Neuronal stem cell (in vitro differentiated cells): ENCODE data around the gene RAD51B.
A peak's percentile ranks its signal among the peaks of the same experiment; 100 is the strongest.

Experiments used
- DNase-seq: peaks from one replicate; pipeline ENCODE4 v3.0.0-alpha.2; 2013; ENCODE audit warnings: low spot score
- H2AFZ ChIP-seq: one replicate; pipeline ENCODE4 v1.6.1; 2013; ENCODE audit warnings: mild to moderate bottlenecking, low read length, inconsistent platforms
- H2AK5ac ChIP-seq: 2 replicates; pipeline ENCODE4 v1.6.1; 2013; ENCODE audit warnings: low read depth, mild to moderate bottlenecking, inconsistent platforms, low read length, moderate library complexity, mixed read lengths
- H2BK120ac ChIP-seq: 2 replicates; pipeline ENCODE4 v1.6.1; 2013; ENCODE audit warnings: low read depth, mild to moderate bottlenecking, inconsistent platforms, low read length, moderate library complexity, mixed read lengths
- H2BK12ac ChIP-seq: one replicate; pipeline ENCODE4 v1.6.1; 2013; ENCODE audit warnings: low read length, inconsistent platforms
- H2BK15ac ChIP-seq: 2 replicates; pipeline ENCODE4 v1.6.1; 2013; ENCODE audit warnings: mild to moderate bottlenecking, low read length, inconsistent platforms, mixed read lengths
- H2BK5ac ChIP-seq: one replicate; pipeline ENCODE4 v1.6.1; 2013; ENCODE audit warnings: inconsistent platforms, mild to moderate bottlenecking, low read length, moderate library complexity
- H3K14ac ChIP-seq: one replicate; pipeline ENCODE4 v1.6.1; 2013; ENCODE audit warnings: low read length, inconsistent platforms
- H3K18ac ChIP-seq: 2 replicates; pipeline ENCODE4 v1.6.1; 2013; ENCODE audit warnings: low read length, inconsistent platforms
- H3K23ac ChIP-seq: 2 replicates; pipeline ENCODE4 v1.6.1; 2013; ENCODE audit warnings: low read depth, mild to moderate bottlenecking, mixed read lengths, low read length, inconsistent platforms; ENCODE audit not compliant: poor library complexity
- H3K27ac ChIP-seq: replicated peaks from 3 replicates; pipeline ENCODE4 v1.5.1; 2013; ENCODE audit warnings: low read length, inconsistent platforms
- H3K27me3 ChIP-seq, 3 experiments: 2 replicates each; pipeline ENCODE4 v1.6.1; 2013; ENCODE audit warnings: low read length in 3 of 3, mild to moderate bottlenecking in 2 of 3, inconsistent platforms in 1 of 3, low read depth in 1 of 3, mixed read lengths in 1 of 3, moderate library complexity in 1 of 3; ENCODE audit not compliant: control insufficient read depth in 3 of 3, insufficient read depth in 3 of 3
- H3K36me3 ChIP-seq, 2 donors: replicated peaks in 1 of 2; 2 replicates each; pipeline ENCODE4 v1.6.1; 2013; ENCODE audit warnings: low read length in 2 of 2; ENCODE audit not compliant: control insufficient read depth in 2 of 2, insufficient read depth in 2 of 2
- H3K4ac ChIP-seq: 2 replicates; pipeline ENCODE4 v1.6.1; 2013; ENCODE audit warnings: inconsistent platforms, mild to moderate bottlenecking, low read length, moderate library complexity
- H3K4me1 ChIP-seq, 2 donors: 1 replicate in 1 of 2; 2 replicates in 1 of 2; pipeline ENCODE4 v1.6.1; 2013; ENCODE audit warnings: low read length in 2 of 2, low read depth in 1 of 2; ENCODE audit not compliant: control insufficient read depth in 2 of 2, insufficient read depth in 1 of 2
- H3K4me2 ChIP-seq: one replicate; pipeline ENCODE4 v1.6.1; 2013; ENCODE audit warnings: mild to moderate bottlenecking, low read length, inconsistent platforms; ENCODE audit not compliant: insufficient read depth, poor library complexity, severe bottlenecking
- H3K4me3 ChIP-seq, 2 donors: 2 replicates each; pipeline ENCODE4 v1.5.1; 2013; ENCODE audit warnings: low read length in 2 of 2, mild to moderate bottlenecking in 2 of 2, inconsistent platforms in 1 of 2, moderate library complexity in 1 of 2
- H3K79me1 ChIP-seq: one replicate; pipeline ENCODE4 v1.6.1; 2013; ENCODE audit warnings: low read depth, mild to moderate bottlenecking, inconsistent platforms, low read length, moderate library complexity
- H3K9ac ChIP-seq: one replicate; pipeline ENCODE4 v1.6.1; 2013; ENCODE audit warnings: mild to moderate bottlenecking, low read depth, low read length, inconsistent platforms; ENCODE audit not compliant: poor library complexity
- H3K9me3 ChIP-seq, 2 donors: replicated peaks in 1 of 2; 2 replicates each; pipeline versions ENCODE3 to v1.6.1; 2013; ENCODE audit warnings: low read length in 2 of 2, mild to moderate bottlenecking in 2 of 2, inconsistent platforms in 1 of 2, low read depth in 1 of 2, mixed read lengths in 1 of 2, moderate library complexity in 1 of 2; ENCODE audit not compliant: control insufficient read depth in 2 of 2, insufficient read depth in 1 of 2
- H4K8ac ChIP-seq: one replicate; pipeline ENCODE4 v1.6.1; 2013; ENCODE audit warnings: low read depth, mild to moderate bottlenecking, inconsistent platforms, low read length, moderate library complexity
- H4K91ac ChIP-seq: one replicate; pipeline ENCODE4 v1.6.1; 2013; ENCODE audit warnings: low read length, low read depth, mild to moderate bottlenecking, inconsistent platforms; ENCODE audit not compliant: poor library complexity
- WGBS, 2 donors: extraction: QIAGEN DNeasy Blood & Tissue Kit; methylation state at CpG; one replicate each; pipeline ENCODE4 v1.1.7; 2013; ENCODE audit warnings: missing lambda C conversion rate in 2 of 2, mixed read lengths in 1 of 2; ENCODE audit not compliant: insufficient read length in 2 of 2, insufficient replicate concordance in 1 of 2; ENCODE audit errors: extremely low coverage in 2 of 2; 5-methylcytosine and 5-hydroxymethylcytosine counted together

RAD51B gene

GRCh38 chr14:68135028-68135427 lies 315.4 kb downstream of the RAD51B start:
- no peak overlapping the region for H2AK5ac ChIP-seq
- no peak overlapping the region for H4K91ac ChIP-seq
- peaks cover 14% of the 10 kb centered on the region in 2 donors for H3K4me1 ChIP-seq
- H3K14ac ChIP-seq: no peak overlapping the region
- H3K36me3 ChIP-seq: no peaks in the 10 kb centered on the region
- H2BK120ac ChIP-seq: no peak overlapping the region
- H3K4me3 ChIP-seq: no peak overlapping the region
- WGBS, 2 donors: no CpG with 5 or more reads among the region's 3 CpGs
- H2BK5ac ChIP-seq: no peak overlapping the region
- H3K18ac ChIP-seq: no peak overlapping the region
- no peak overlapping the region for H3K27ac ChIP-seq
- H3K27me3 ChIP-seq: no peaks in the 10 kb centered on the region
- no peak overlapping the region for H2AFZ ChIP-seq
- no peak overlapping the region for H3K4me2 ChIP-seq
- H2BK15ac ChIP-seq: no peak overlapping the region
- H4K8ac ChIP-seq: no peak overlapping the region
- no peak overlapping the region for H3K4ac ChIP-seq
- H3K79me1 ChIP-seq: no peaks in the 10 kb centered on the region
- no peak overlapping the region for H3K9ac ChIP-seq
- DNase-seq: no peak
- H3K23ac ChIP-seq: no peak overlapping the region
- H3K9me3 ChIP-seq: no peaks in the 10 kb centered on the region
- H2BK12ac ChIP-seq: no peak overlapping the region

DNA sequence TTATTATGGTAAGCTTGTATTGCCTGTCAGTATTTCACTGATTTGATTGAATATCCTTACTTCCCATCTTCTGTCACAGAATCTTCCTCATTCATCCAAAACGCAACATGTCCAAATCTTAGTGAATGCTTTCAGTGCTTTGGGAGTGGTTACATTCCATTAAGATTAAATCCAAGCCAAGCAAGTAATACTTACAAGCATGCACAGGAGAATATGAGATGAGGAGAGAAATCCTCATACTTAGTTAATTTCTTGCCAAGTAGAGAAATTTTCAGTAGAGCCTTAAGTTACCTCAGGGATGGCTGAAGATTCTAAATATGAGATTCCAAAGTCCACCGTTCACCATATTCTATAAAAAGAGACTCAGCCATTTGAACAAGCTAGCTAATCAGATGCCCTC lies 316.0 kb downstream of the RAD51B start:
- Histone ChIP-seq H3K14ac (no peak overlapping the region), H2BK5ac (no peak overlapping the region), H4K8ac (no peak overlapping the region), H3K4me1 (peaks cover 17 to 19% of the 10 kb centered on the region in 2 donors), H3K4me3 (no peak overlapping the region), H3K4me2 (no peak overlapping the region), H2AK5ac (no peak overlapping the region), H3K79me1 (no peaks in the 10 kb centered on the region), H3K18ac (no peak overlapping the region), H2BK120ac (no peak overlapping the region), H2BK15ac (no peak overlapping the region), H3K9ac (no peak overlapping the region), H3K23ac (no peak overlapping the region), H3K27me3 (no peaks in the 10 kb centered on the region), H3K36me3 (no peaks in the 10 kb centered on the region), H4K91ac (no peak overlapping the region), H3K4ac (no peak overlapping the region), H3K27ac (no peak overlapping the region), H2AFZ (no peak overlapping the region), H2BK12ac (no peak overlapping the region), H3K9me3 (no peaks in the 10 kb centered on the region)
- no peak for DNase-seq
- WGBS, 2 donors: no CpG with 5 or more reads among the region's 2 CpGs

DNA sequence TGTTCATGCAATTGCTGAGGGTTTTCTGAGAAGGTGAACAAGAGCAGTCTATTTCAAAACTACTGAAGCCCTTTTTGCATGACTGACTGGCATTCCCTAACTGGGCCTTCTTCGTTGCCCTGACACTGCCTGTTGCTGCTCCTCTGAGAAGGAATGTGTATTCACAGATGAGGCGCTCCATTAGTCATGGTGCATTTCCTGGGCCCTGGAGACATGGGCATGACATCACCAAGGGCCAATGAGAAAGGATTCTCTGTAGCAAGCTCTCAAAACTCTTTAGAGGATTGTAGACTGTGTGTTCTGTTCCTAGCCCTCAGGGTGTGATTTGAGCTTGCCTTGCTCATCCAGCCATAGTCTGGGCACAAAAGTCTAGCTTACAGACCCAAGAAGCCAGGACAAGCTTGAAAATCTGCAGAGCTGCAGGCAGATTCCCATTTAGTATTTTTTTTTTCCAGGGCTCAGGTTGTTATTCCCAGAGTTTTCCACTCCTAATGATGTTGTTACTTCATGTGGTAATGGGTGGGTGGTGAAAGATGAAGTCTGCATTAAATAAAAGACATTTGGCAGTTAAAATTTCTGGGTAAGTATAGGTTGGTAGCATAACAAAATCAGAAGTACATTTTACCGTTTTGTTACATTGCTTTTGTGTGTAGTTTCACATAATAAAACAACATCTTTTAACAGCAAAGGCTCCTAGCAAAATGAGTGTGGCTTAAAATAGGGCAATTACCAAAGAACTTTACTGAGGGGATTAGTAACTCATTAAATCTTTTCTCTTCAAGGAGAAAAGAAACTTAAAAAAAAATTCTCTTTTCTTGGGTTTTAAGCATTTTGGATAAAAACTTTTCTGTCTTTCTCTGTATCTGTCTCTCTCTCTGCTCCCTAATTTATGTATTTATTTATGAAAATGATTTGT lies 318.4 kb downstream of the RAD51B start:
- Histone ChIP-seq H3K4me1 (peaks cover 13 to 19% of the 10 kb centered on the region in 2 donors), H3K27me3 (no peaks in the 10 kb centered on the region), H2BK15ac (no peak overlapping the region), H3K4me2 (no peak overlapping the region), H3K79me1 (no peaks in the 10 kb centered on the region), H4K8ac (no peak overlapping the region), H4K91ac (no peak overlapping the region), H2AK5ac (no peak overlapping the region), H3K36me3 (no peaks in the 10 kb centered on the region), H2BK5ac (no peak overlapping the region), H3K23ac (no peak overlapping the region), H2BK12ac (no peak overlapping the region), H3K27ac (peak overlapping the region; percentile 90), H3K9me3 (no peaks in the 10 kb centered on the region), H2AFZ (peak overlapping the region; percentile 57), H3K4ac (no peak overlapping the region), H3K4me3 (no peak overlapping the region), H3K18ac (no peak overlapping the region), H2BK120ac (no peak overlapping the region), H3K14ac (no peak overlapping the region), H3K9ac (no peak overlapping the region)
- WGBS, 2 donors: no CpG with 5 or more reads among the region's 3 CpGs
- peak; percentile 82 for DNase-seq

DNA sequence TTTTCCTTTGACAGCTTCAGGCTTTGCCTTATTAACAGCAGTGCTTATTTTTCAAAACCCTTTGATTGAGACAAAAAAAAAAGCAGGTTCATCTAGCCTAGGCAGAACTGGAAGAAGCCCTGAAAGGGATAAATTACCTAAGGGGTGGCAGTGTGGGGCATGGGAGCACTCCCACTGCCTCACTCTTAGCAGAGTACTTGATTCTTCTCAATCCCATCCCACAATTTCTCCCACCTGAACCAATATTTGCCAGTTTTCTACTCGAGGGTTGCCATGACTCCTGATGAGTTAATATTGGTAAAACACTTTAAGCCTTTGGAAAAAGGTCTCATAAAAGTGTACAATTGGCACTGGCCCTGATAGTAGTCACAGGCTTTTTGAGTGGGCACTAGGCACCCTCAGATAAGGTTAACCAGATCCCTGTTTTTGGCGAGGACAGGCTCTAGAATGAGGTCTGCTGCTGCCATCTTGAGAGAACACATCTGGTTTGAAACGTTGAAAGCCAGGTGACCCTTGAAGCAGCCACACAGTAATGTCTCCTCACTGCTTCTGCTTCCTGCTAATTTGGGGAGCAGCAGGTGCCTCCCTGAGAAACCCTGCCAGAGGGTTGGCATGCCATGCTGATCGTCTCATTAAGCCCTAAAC lies 320.0 kb downstream of the RAD51B start:
- Histone ChIP-seq H3K36me3 (no peaks in the 10 kb centered on the region), H3K4me3 (no peak overlapping the region), H3K9ac (no peak overlapping the region), H3K14ac (no peak overlapping the region), H2BK120ac (no peak overlapping the region), H3K4ac (no peak overlapping the region), H3K4me2 (no peak overlapping the region), H2AK5ac (no peak overlapping the region), H3K27ac (peak overlapping the region; percentile 48), H3K9me3 (no peaks in the 10 kb centered on the region), H2BK15ac (no peak overlapping the region), H3K79me1 (no peaks in the 10 kb centered on the region), H2AFZ (no peak overlapping the region), H3K27me3 (no peaks in the 10 kb centered on the region), H3K23ac (no peak overlapping the region), H3K18ac (peak overlapping the region; percentile 40), H2BK5ac (no peak overlapping the region), H2BK12ac (no peak overlapping the region), H4K91ac (no peak overlapping the region), H3K4me1 (peaks cover 13 to 19% of the 10 kb centered on the region in 2 donors), H4K8ac (no peak overlapping the region)
- DNase-seq: no peak
- WGBS, 2 donors: no CpG with 5 or more reads among the region's 4 CpGs
